K562 (cell line): ENCODE data around the gene CTSD.

ENCODE experiments used
- BHLHE40 ChIP-seq: IDR thresholded peaks from 2 replicates; pipeline ENCODE4 v1.6.1; 2011; ENCODE audit warnings: low read length, improper control_type of control experiment
- CHD1 ChIP-seq: fragments of 200-600 bp; sonication (generic); IDR thresholded peaks from one replicate; pipeline ENCODE4 v1.6.1; 2012; ENCODE audit warnings: mild to moderate bottlenecking, moderate library complexity, low read length, inconsistent platforms
- CTCF ChIP-seq, 3 experiments: IDR thresholded peaks in 2 of 3; conservative IDR thresholded peaks in 1 of 3; 2 replicates each; pipeline ENCODE4 v1.5.1; 2011 to 2012; ENCODE audit warnings: low read length in 3 of 3, mild to moderate bottlenecking in 3 of 3, control low read depth in 2 of 3, improper control_type of control experiment in 1 of 3, inconsistent platforms in 1 of 3, low read depth in 1 of 3, mixed read lengths in 1 of 3, moderate library complexity in 1 of 3; ENCODE audit not compliant: insufficient read depth in 2 of 3
- E4F1 ChIP-seq: fragments of 250-450 bp; sonication (Bioruptor Pico); IDR thresholded peaks from 2 replicates; pipeline ENCODE4 v1.5.0; 2021; ENCODE audit warnings: mild to moderate bottlenecking, borderline replicate concordance
- ELF4 ChIP-seq: fragments of 450-650 bp; formaldehyde crosslinking; IDR thresholded peaks from 2 replicates; pipeline ENCODE4 v1.4.0; 2022; ENCODE audit warnings: missing genetic modification characterization
- EP300 ChIP-seq: IDR thresholded peaks from 2 replicates; pipeline ENCODE4 v1.6.1; 2012; ENCODE audit warnings: low read length, improper control_type of control experiment
- FOXP1 ChIP-seq: sonication (generic); formaldehyde crosslinking; IDR thresholded peaks from 2 replicates; pipeline ENCODE4 v1.8.0; 2022; ENCODE audit warnings: mild to moderate bottlenecking, missing genetic modification reagents
- JUN ChIP-seq, 2 experiments: sonication (generic) in 1 of 2; formaldehyde crosslinking in 1 of 2; IDR thresholded peaks; 2 replicates each; pipeline versions ENCODE4 v1.6.1 to v1.8.0; 2012 to 2022; ENCODE audit warnings: borderline replicate concordance in 2 of 2, mild to moderate bottlenecking in 2 of 2, improper control_type of control experiment in 1 of 2, low read depth in 1 of 2, low read length in 1 of 2, missing genetic modification reagents in 1 of 2
- SIN3A ChIP-seq, 2 experiments: fragments of 150-350 bp in 1 of 2; IDR thresholded peaks; 2 replicates each; pipeline ENCODE4 v1.6.1; 2011 to 2016; ENCODE audit warnings: borderline replicate concordance in 2 of 2, low read depth in 2 of 2, low read length in 2 of 2, mild to moderate bottlenecking in 2 of 2, moderate library complexity in 2 of 2; ENCODE audit not compliant: control insufficient read depth in 1 of 2
- SMAD4 ChIP-seq: fragments of 250-450 bp; sonication (Bioruptor Pico); conservative IDR thresholded peaks from 2 replicates; pipeline ENCODE4 v1.8.0; 2021; ENCODE audit warnings: inconsistent platforms, mild to moderate bottlenecking, moderate library complexity
- ZFP36 ChIP-seq: fragments of 150-350 bp; IDR thresholded peaks from 2 replicates; pipeline ENCODE4 v1.6.1; 2018; ENCODE audit warnings: low read length, low read depth; ENCODE audit not compliant: partially characterized antibody
- ZNF121 ChIP-seq: sonication (generic); formaldehyde crosslinking; conservative IDR thresholded peaks from 2 replicates; pipeline ENCODE4 v1.8.0; 2022; ENCODE audit warnings: missing genetic modification reagents
- ZNF398 ChIP-seq: fragments of 250-450 bp; sonication (Bioruptor Pico); IDR thresholded peaks from 2 replicates; pipeline ENCODE4 v1.8.0; 2021; ENCODE audit warnings: moderate library complexity, mild to moderate bottlenecking, inconsistent platforms
- TF ChIP-seq, protein P1 (sequence below): sonication (generic); formaldehyde crosslinking; IDR thresholded peaks from 2 replicates; pipeline ENCODE4 v1.8.1; 2022; ENCODE audit warnings: missing genetic modification reagents

DNA sequence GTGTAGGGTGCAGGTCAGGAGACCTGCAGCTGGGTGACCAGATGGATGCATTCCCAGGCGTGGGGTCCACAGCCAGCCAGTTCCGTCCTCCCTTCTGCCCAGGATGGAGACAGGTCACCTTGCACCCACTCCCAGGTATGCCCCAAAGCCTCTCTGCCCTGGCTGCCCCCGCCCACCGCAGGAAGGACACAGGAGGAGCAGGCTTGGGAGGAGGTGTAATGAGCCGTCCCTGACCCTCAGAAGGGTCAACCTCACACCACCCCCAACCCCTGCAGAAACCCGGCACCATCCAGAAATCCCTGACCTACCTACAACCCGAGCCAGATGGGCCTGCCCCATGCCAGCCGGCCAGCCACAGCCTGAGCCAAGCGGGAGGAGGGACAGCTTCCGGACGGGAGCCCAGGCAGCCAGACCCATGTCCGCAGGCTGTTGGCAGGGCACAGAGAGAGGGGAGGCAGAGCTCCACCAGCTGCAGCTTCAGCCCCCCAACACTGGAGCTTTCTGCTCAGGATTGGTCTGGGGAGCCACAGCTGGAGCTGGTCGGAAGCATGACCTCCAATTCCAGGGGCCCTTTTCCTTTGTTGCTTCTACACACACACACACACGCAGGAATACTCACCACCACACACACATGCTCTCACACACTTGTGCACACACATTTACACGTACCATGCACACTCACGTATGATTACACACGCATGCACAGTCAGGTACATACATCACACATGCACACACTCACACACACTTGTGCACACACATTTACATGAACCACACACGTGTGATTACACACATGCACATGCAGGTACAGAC, 18.6 kb downstream of the CTSD start:
- TF ChIP-seq SMAD4 (no peak), FOXP1 (no peak), ZNF398 (no peak), CTCF (IDR thresholded peaks at IDR 0.05 in 2 of 3, conservative IDR thresholded peaks at IDR 0.05 in 1 of 3; ENCODE audit: insufficient read depth in 2 of 3, low read depth in 1 of 3, low read length in 3 of 3) (no peak), ZNF121 (CRISPR knock-in tag) (no peak), E4F1 (no peak), EP300 (no peak), JUN (IDR thresholded peaks at IDR 0.05; ENCODE audit: borderline replicate concordance, low read depth, low read length) (no peak), JUN (CRISPR knock-in tag; IDR thresholded peaks at IDR 0.05; ENCODE audit: borderline replicate concordance) (no peak), CHD1 (no peak), ZFP36 (no peak), SIN3A (IDR thresholded peaks at IDR 0.05; ENCODE audit: borderline replicate concordance in 2 of 2, control insufficient read depth in 1 of 2, low read depth in 2 of 2, low read length in 2 of 2) (no peak), BHLHE40 (no peak), ELF4 (CRISPR knock-in tag) (no peak)
- TF ChIP-seq, protein P1, sequence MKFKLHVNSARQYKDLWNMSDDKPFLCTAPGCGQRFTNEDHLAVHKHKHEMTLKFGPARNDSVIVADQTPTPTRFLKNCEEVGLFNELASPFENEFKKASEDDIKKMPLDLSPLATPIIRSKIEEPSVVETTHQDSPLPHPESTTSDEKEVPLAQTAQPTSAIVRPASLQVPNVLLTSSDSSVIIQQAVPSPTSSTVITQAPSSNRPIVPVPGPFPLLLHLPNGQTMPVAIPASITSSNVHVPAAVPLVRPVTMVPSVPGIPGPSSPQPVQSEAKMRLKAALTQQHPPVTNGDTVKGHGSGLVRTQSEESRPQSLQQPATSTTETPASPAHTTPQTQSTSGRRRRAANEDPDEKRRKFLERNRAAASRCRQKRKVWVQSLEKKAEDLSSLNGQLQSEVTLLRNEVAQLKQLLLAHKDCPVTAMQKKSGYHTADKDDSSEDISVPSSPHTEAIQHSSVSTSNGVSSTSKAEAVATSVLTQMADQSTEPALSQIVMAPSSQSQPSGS (CRISPR knock-in tag): no peak
